Measurements from ENCODE around the gene GPBP1.

DNA sequence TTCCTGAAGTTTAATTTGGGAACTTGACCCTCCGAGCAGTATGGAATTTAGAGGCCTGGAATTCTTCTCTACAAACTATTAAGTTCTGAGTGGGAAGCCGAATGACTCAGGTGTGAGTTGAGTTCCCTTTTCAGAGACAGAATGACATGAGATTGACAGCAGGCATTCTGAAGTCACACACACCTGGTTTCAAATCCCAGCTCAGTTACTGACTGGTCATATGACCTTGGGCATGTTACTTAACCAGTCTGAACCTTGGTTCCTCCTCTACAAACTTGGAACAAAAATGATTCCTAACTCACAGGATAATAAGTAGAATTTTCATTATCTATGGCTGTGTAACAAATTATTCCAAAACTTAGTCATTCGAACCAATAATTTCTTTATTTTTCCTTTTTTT is 45.5 kb upstream of the GPBP1 start:
- TF ChIP-seq POLR2A (IDR thresholded peaks at IDR 0.05; ENCODE audit: low read depth, low read length) = no peak
- TF ChIP-seq POLR2AphosphoS5 (IDR thresholded peaks at IDR 0.05; ENCODE audit: low read depth, low read length) = no peak
- no peak for TF ChIP-seq TAF1 (IDR thresholded peaks at IDR 0.05; ENCODE audit: borderline replicate concordance, low read depth, low read length)
